Upper lobe of right lung (tissue), 1 donor: ENCODE measurements around the gene APLP2. TPM values are rescaled to one million over a fixed set of nuclear protein-coding genes. Genes with fewer than 3 reads are reported as not detected.

Experiments used
- ATAC-seq: fragments of 200-7000 bp; cut with Tn5 transposase; one replicate; pipeline ENCODE4 v1.9.1; 2020; ENCODE audit warnings: mild to moderate bottlenecking, moderate library complexity
- DNase-seq: peaks from one replicate; pipeline ENCODE4 v3.0.0-alpha.2; 2020
- H3K27ac ChIP-seq: fragments of 200-600 bp; one replicate; pipeline ENCODE4 v1.8.0; 2022
- H3K27me3 ChIP-seq: fragments of 200-600 bp; one replicate; pipeline ENCODE4 v1.8.0; 2022; ENCODE audit warnings: mild to moderate bottlenecking
- H3K36me3 ChIP-seq: fragments of 200-600 bp; one replicate; pipeline ENCODE4 v1.8.0; 2022
- H3K4me1 ChIP-seq: fragments of 200-600 bp; one replicate; pipeline ENCODE4 v1.8.0; 2022
- H3K4me3 ChIP-seq: fragments of 200-600 bp; one replicate; pipeline ENCODE4 v1.8.0; 2022; ENCODE audit warnings: mild to moderate bottlenecking
- H3K9me3 ChIP-seq: fragments of 200-600 bp; one replicate; pipeline ENCODE4 v1.8.0; 2022
- CTCF ChIP-seq: fragments of 200-600 bp; IDR thresholded peaks from one replicate; pipeline ENCODE4 v1.8.0; 2022; ENCODE audit warnings: antibody characterized with exemption
- intact Hi-C: fragments of 100-400 bp; cut with DNase I; formaldehyde crosslinking; loops from one replicate; pipeline ENCODE4 v1.11.0; 2022
- total RNA-seq: library from RNA; stranded (reverse); fragmentation: NEBNext Ultra II Directional; extraction: Animal tissue kit (Norgen Biotek cat#: 25700); gene quantifications from one replicate; pipeline ENCODE4 v1.2.1, GENCODE V29; 2021
- donor health status: DM: no; HTN: yes; CAD: no; lungs with severe emphysema.

The APLP2 gene
- total RNA-seq, 1 donor from 2014 or later, result 726 TPM

- Histone ChIP-seq H3K27ac (no peak overlapping the region), H3K36me3 (no peaks in the 10 kb centered on the region), H3K9me3 (no peaks in the 10 kb centered on the region), H3K4me1 (peaks cover 52% of the 10 kb centered on the region), H3K4me3 (no peak overlapping the region), H3K27me3 (no peaks in the 10 kb centered on the region)
- no peak for TF ChIP-seq CTCF
- intact Hi-C loops, result no loop called here
- ATAC-seq, result no peak
- no peak for DNase-seq
These were observed 29.7 kb downstream of the APLP2 start for GRCh38 chr11:130099356-130099755.

GRCh38 chr11:130100381-130101095, 30.8 kb downstream of the APLP2 start:
- H3K4me1 ChIP-seq, result peaks cover 44% of the 10 kb centered on the region
- no peaks in the 10 kb centered on the region for H3K36me3 ChIP-seq
- no peak overlapping the region for H3K4me3 ChIP-seq
- no peaks in the 10 kb centered on the region for H3K9me3 ChIP-seq
- ATAC-seq, result no peak
- no peaks in the 10 kb centered on the region for H3K27me3 ChIP-seq
- intact Hi-C loops, result no loop called here
- H3K27ac ChIP-seq, result no peak overlapping the region
- no peak for TF ChIP-seq CTCF
- DNase-seq, result no peak

- intact Hi-C loops, result no loop called here
- no peak for TF ChIP-seq CTCF
- no peak for ATAC-seq
- Histone ChIP-seq H3K36me3 (no peaks in the 10 kb centered on the region), H3K27ac (no peak overlapping the region), H3K27me3 (no peaks in the 10 kb centered on the region), H3K4me3 (no peak overlapping the region), H3K4me1 (peaks cover 44% of the 10 kb centered on the region), H3K9me3 (no peaks in the 10 kb centered on the region)
- no peak for DNase-seq
These were observed 32.0 kb downstream of the APLP2 start for GRCh38 chr11:130101661-130102060.

- TF ChIP-seq CTCF, result no peak
- Histone ChIP-seq H3K9me3 (no peaks in the 10 kb centered on the region), H3K27ac (no peak overlapping the region), H3K27me3 (no peaks in the 10 kb centered on the region), H3K4me3 (no peak overlapping the region), H3K36me3 (no peaks in the 10 kb centered on the region), H3K4me1 (peaks cover 44% of the 10 kb centered on the region)
- DNase-seq, result no peak
- no peak for ATAC-seq
- intact Hi-C loops, result no loop called here
These were observed 32.9 kb downstream of the APLP2 start for GRCh38 chr11:130102301-130103249.

- no peaks in the 10 kb centered on the region for H3K9me3 ChIP-seq
- H3K27ac ChIP-seq, result no peak overlapping the region
- TF ChIP-seq CTCF, result no peak
- intact Hi-C loops, result no loop called here
- no peak overlapping the region for H3K4me3 ChIP-seq
- H3K4me1 ChIP-seq, result peaks cover 42% of the 10 kb centered on the region
- no peak for ATAC-seq
- no peak for DNase-seq
- no peaks in the 10 kb centered on the region for H3K36me3 ChIP-seq
- H3K27me3 ChIP-seq, result no peaks in the 10 kb centered on the region
These were observed 33.7 kb downstream of the APLP2 start for GRCh38 chr11:130103296-130103814.
